Upper lobe of left lung (tissue), 6 donors: ENCODE results near the gene ABCD3. TPM values are rescaled to one million over a fixed set of nuclear protein-coding genes. Genes with fewer than 3 reads are reported as not detected.
A peak's percentile ranks its signal among the peaks of the same experiment; 100 is the strongest.

Experiments used
- ATAC-seq, 2 donors: fragments of 200-7000 bp; cut with Tn5 transposase; one replicate each; pipeline ENCODE4 v1.9.1; 2022; ENCODE audit warnings: mild to moderate bottlenecking in 2 of 2, moderate library complexity in 2 of 2; ENCODE audit not compliant: low FRiP score in 2 of 2
- DNase-seq, 2 donors: peaks; one replicate each; pipeline ENCODE4 v3.0.0-alpha.2; 2019 to 2020
- H3K27ac ChIP-seq, 4 donors: fragments of 200-600 bp; sonication (generic); one replicate each; pipeline ENCODE4 v1.5.1; 2016 to 2019
- H3K27me3 ChIP-seq, 4 donors: fragments of 200-600 bp; sonication (generic); one replicate each; pipeline ENCODE4 v1.5.1; 2017 to 2019
- H3K36me3 ChIP-seq, 4 donors: fragments of 200-600 bp; sonication (generic); one replicate each; pipeline ENCODE4 v1.5.1; 2016 to 2019
- H3K4me1 ChIP-seq, 4 donors: fragments of 200-600 bp; sonication (generic); one replicate each; pipeline ENCODE4 v1.5.1; 2018 to 2019
- H3K4me3 ChIP-seq, 4 donors: fragments of 200-600 bp; sonication (generic); one replicate each; pipeline ENCODE4 v1.5.1; 2017 to 2019; ENCODE audit warnings: mild to moderate bottlenecking in 2 of 4, moderate library complexity in 1 of 4
- H3K9me3 ChIP-seq, 4 donors: fragments of 200-600 bp; sonication (generic); one replicate each; pipeline ENCODE4 v1.5.1; 2018 to 2019
- CTCF ChIP-seq, 6 experiments: fragments of 450-650 bp in 4 of 6; fragments of 200-600 bp in 2 of 6; sonication (generic) in 2 of 6; IDR thresholded peaks; one replicate each; pipeline ENCODE4 v1.5.1; 2016 to 2019; ENCODE audit warnings: antibody characterized with exemption in 6 of 6
- EP300 ChIP-seq, 4 donors: sonication (generic); formaldehyde crosslinking; IDR thresholded peaks; one replicate each; pipeline ENCODE4 v1.5.1; 2017; ENCODE audit warnings: antibody characterized with exemption in 4 of 4, control low read depth in 2 of 4
- POLR2A ChIP-seq, 4 donors: fragments of 450-650 bp; IDR thresholded peaks; one replicate each; pipeline ENCODE4 v1.5.1; 2016 to 2017; ENCODE audit warnings: antibody characterized with exemption in 4 of 4, mild to moderate bottlenecking in 2 of 4
- POLR2AphosphoS5 ChIP-seq, 2 donors: sonication (generic); formaldehyde crosslinking; IDR thresholded peaks; one replicate each; pipeline ENCODE4 v1.5.1; 2017; ENCODE audit warnings: antibody characterized with exemption in 2 of 2
- WGBS, 2 donors: methylation state at CpG; one replicate each; pipeline ENCODE4 v1.1.5; 2017 to 2018; 5-methylcytosine and 5-hydroxymethylcytosine counted together
- total RNA-seq, 6 donors: library from RNA; depleted of rRNA in 4 of 6; stranded (reverse); fragments of >200 nt in 4 of 6; gene quantifications; one replicate each; pipeline versions ENCODE4 v1.1.0 to v1.2.1, GENCODE V29; 2016 to 2021
- donor health status: DM: no; HTN: no; CAD: no; lungs with moderate emphysema.
- donor health status: DM: no; HTN: yes; CAD: no; lungs with severe emphysema.

The ABCD3 gene
- total RNA-seq, 6 donors from 2014 or later = 14.2 to 54.8 (median 38.1) TPM

GRCh38 chr1:94399453-94399852, 18.7 kb upstream of the ABCD3 start:
- no peak for DNase-seq

GRCh38 chr1:94401206-94401605, 17.0 kb upstream of the ABCD3 start:
- WGBS, 2 donors = 91 to 93% methylated on average over 4 of the region's 4 CpGs
- DNase-seq = no peak
- H3K27ac ChIP-seq = no peak overlapping the region
- no peak for ATAC-seq
- no peak overlapping the region for H3K4me3 ChIP-seq
- H3K36me3 ChIP-seq = no peaks in the 10 kb centered on the region
- no peaks in the 10 kb centered on the region for H3K27me3 ChIP-seq
- TF ChIP-seq EP300 (IDR thresholded peaks at IDR 0.05) = no peak
- no peak for TF ChIP-seq CTCF (IDR thresholded peaks at IDR 0.05)
- no peak for TF ChIP-seq POLR2AphosphoS5 (IDR thresholded peaks at IDR 0.05)
- no peak for TF ChIP-seq POLR2A (IDR thresholded peaks at IDR 0.05)
- no peaks in the 10 kb centered on the region for H3K9me3 ChIP-seq
- no peaks in the 10 kb centered on the region for H3K4me1 ChIP-seq

More at GRCh38 chr1:94399453-94399852, 18.7 kb upstream of the ABCD3 start:
- Histone ChIP-seq H3K4me3 (no peak overlapping the region), H3K27me3 (no peaks in the 10 kb centered on the region), H3K9me3 (no peaks in the 10 kb centered on the region), H3K4me1 (no peaks in the 10 kb centered on the region), H3K36me3 (no peaks in the 10 kb centered on the region), H3K27ac (no peak overlapping the region)
- 84 to 85% methylated on average over 3 of the region's 3 CpGs for WGBS, 2 donors
- ATAC-seq = no peak
- TF ChIP-seq POLR2AphosphoS5 (IDR thresholded peaks at IDR 0.05) (no peak), POLR2A (IDR thresholded peaks at IDR 0.05) (no peak), CTCF (IDR thresholded peaks at IDR 0.05) (no peak), EP300 (IDR thresholded peaks at IDR 0.05) (no peak)

DNA sequence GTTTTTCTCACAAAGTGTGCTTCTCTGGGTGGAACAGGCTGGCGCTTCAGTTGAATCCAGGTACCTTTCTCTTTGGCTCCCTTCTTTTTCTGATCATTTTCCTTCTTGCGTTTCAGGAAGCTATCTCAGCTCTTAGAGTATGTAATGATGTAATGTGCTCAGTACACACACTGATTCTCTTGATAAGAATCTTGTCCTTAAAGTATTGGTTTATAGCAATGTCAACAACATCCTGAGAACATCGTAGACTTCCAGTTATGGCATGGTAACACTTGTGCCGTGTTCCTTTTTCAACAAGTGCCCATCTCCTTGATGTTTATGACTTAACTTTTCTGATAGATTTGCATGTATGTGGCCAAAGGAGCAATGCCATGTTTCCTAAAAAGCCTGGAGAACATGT, 11.7 kb upstream of the ABCD3 start:
- Histone ChIP-seq H3K27ac (no peak overlapping the region), H3K4me1 (no peaks in the 10 kb centered on the region), H3K27me3 (no peaks in the 10 kb centered on the region), H3K9me3 (no peaks in the 10 kb centered on the region), H3K36me3 (no peaks in the 10 kb centered on the region), H3K4me3 (no peak overlapping the region)
- DNase-seq (no peak), ATAC-seq (no peak)
- WGBS, 2 donors = 54 to 67% methylated on average over 4 of the region's 4 CpGs
- TF ChIP-seq EP300 (IDR thresholded peaks at IDR 0.05) (peak in 2 of 4 donors; percentile 21 to 28), POLR2AphosphoS5 (IDR thresholded peaks at IDR 0.05) (no peak), CTCF (IDR thresholded peaks at IDR 0.05) (no peak), POLR2A (IDR thresholded peaks at IDR 0.05) (no peak)

DNA sequence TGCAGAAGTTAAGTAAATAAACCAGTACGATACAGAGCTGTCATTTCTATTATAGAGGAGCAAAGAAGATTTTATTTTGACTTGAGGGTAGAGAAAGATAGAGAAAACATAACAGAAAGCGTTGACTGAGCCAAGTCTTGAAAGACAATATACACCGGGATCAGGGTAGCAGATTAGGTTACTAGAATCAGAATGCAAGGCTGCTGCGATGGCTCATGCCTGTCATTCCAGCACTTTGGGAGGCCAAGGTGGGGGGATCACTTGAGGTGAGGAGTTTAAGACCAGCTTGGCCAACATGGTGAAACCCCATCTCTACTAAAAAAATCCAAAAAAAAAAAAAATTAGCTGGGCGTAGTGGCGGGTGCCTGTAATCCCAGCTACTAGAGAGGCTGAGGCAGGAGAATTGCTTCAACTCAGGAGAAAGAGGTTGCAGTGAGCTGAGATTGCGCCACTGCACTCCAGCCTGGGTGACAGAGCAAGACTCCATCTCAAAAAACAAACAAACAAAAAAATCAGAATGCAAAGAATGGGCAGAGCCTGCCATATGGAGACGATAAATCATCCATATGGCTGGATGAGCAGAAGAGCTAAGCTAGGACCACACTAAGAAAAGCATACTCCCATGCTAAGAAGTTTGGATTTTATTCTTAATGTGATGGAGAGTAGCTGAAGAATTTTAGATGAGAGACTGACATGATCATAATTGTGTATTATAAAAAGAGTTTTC, 9.9 kb upstream of the ABCD3 start:
- ATAC-seq = no peak
- Histone ChIP-seq H3K4me1 (no peaks in the 10 kb centered on the region), H3K9me3 (no peaks in the 10 kb centered on the region), H3K4me3 (no peak overlapping the region), H3K27ac (no peak overlapping the region), H3K27me3 (no peaks in the 10 kb centered on the region), H3K36me3 (no peaks in the 10 kb centered on the region)
- no peak for DNase-seq
- WGBS, 2 donors = 90 to 91% methylated on average over 8 of the region's 8 CpGs
- no peak for TF ChIP-seq POLR2A (IDR thresholded peaks at IDR 0.05)
- no peak for TF ChIP-seq CTCF (IDR thresholded peaks at IDR 0.05)
- TF ChIP-seq POLR2AphosphoS5 (IDR thresholded peaks at IDR 0.05) = no peak
- TF ChIP-seq EP300 (IDR thresholded peaks at IDR 0.05) = no peak

DNA sequence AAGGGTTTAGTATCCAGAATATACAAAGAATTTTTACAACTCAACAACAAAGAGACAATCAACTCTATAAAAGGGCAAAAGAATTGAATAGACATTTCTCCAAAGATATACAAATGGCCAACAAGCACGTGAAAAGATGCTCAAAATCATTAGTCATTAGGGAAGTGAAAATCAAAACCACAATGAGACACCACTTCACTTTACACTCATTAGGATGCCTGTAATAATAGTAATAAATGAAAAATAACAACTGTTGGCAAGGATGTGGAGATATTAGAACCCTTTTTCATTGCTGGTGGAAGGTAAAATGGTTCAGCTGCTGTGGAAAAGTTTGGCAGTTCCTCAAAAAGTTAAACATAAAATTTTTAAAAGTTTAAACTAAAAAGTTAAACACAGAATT, 7.0 kb upstream of the ABCD3 start:
- Histone ChIP-seq H3K4me1 (peaks cover 0 to 3% (median 0%) of the 10 kb centered on the region in 4 donors), H3K27me3 (no peaks in the 10 kb centered on the region), H3K9me3 (no peaks in the 10 kb centered on the region), H3K36me3 (no peaks in the 10 kb centered on the region), H3K27ac (no peak overlapping the region), H3K4me3 (no peak overlapping the region)
- DNase-seq (no peak), ATAC-seq (no peak)
- TF ChIP-seq POLR2A (IDR thresholded peaks at IDR 0.05) (no peak), EP300 (IDR thresholded peaks at IDR 0.05) (no peak), CTCF (IDR thresholded peaks at IDR 0.05) (no peak), POLR2AphosphoS5 (IDR thresholded peaks at IDR 0.05) (no peak)
- 38 to 46% methylated on average over 1 of the region's 1 CpG for WGBS, 2 donors
